SU-DHL-6 (cell line): Measurements from ENCODE around the gene SPAST.

Source experiments
- H2AFZ ChIP-seq: fragments of 200-600 bp; sonication (generic); 2 replicates; pipeline ENCODE4 v1.6.1; 2014; ENCODE audit warnings: low read depth, mild to moderate bottlenecking, moderate library complexity, mixed read lengths, antibody characterized with exemption, low read length; ENCODE audit not compliant: severe bottlenecking
- H3F3A ChIP-seq: fragments of 200-600 bp; shearing (Covaris generic); 2 replicates; pipeline ENCODE4 v1.6.0; 2016; ENCODE audit warnings: antibody characterized with exemption, mild to moderate bottlenecking; ENCODE audit not compliant: insufficient read depth
- H3K27ac ChIP-seq: fragments of 200-600 bp; sonication (generic); 2 replicates; pipeline ENCODE4 v1.5.1; 2016; ENCODE audit warnings: low read depth, mild to moderate bottlenecking, low read length, moderate library complexity, mixed read lengths
- H3K27me3 ChIP-seq: fragments of 200-600 bp; sonication (generic), shearing (Covaris generic); 2 replicates; pipeline ENCODE4 v1.6.0; 2014; ENCODE audit warnings: mild to moderate bottlenecking, low read length
- H3K36me3 ChIP-seq: fragments of 200-600 bp; sonication (generic); 2 replicates; pipeline ENCODE4 v1.6.1; 2014; ENCODE audit warnings: mild to moderate bottlenecking, low read length, mixed read lengths
- H3K4me2 ChIP-seq: fragments of 300-600, 200-600 bp; shearing (Covaris generic), sonication (generic); 2 replicates; pipeline ENCODE4 v1.6.0; 2014; ENCODE audit warnings: low read length, low read depth, mild to moderate bottlenecking; ENCODE audit not compliant: poor library complexity, severe bottlenecking
- H3K4me3 ChIP-seq: fragments of 200-600 bp; sonication (generic); 2 replicates; pipeline ENCODE4 v1.5.1; 2014; ENCODE audit warnings: antibody characterized with exemption, low read length, mild to moderate bottlenecking, mixed read lengths; ENCODE audit not compliant: insufficient read depth, poor library complexity, severe bottlenecking
- H3K79me2 ChIP-seq: fragments of 200-600 bp; sonication (generic); 2 replicates; pipeline ENCODE4 v1.6.1; 2014; ENCODE audit warnings: mild to moderate bottlenecking, low read length, moderate library complexity; ENCODE audit not compliant: insufficient read depth
- H3K9ac ChIP-seq: fragments of 200-600 bp; sonication (generic); 2 replicates; pipeline ENCODE4 v1.7.0; 2014; ENCODE audit warnings: mild to moderate bottlenecking, low read length
- H3K9me2 ChIP-seq: fragments of 200-600 bp; sonication (generic); replicated peaks from 2 replicates; pipeline ENCODE4 v1.6.1; 2014; ENCODE audit warnings: low read length; ENCODE audit not compliant: insufficient read depth
- H3K9me3 ChIP-seq: fragments of 200-600 bp; sonication (generic); 2 replicates; pipeline ENCODE4 v1.6.1; 2014; ENCODE audit warnings: low read length, mixed read lengths; ENCODE audit not compliant: insufficient read depth
- H4K20me1 ChIP-seq: fragments of 200-600 bp; sonication (generic); 2 replicates; pipeline ENCODE4 v1.6.1; 2014; ENCODE audit warnings: low read depth, mild to moderate bottlenecking, antibody characterized with exemption, low read length, moderate library complexity, mixed read lengths
- CTCF ChIP-seq: fragments of 200-600 bp; sonication (generic); IDR thresholded peaks from one replicate; pipeline ENCODE4 v1.5.1; 2017; ENCODE audit warnings: antibody characterized with exemption, mild to moderate bottlenecking, low read length, moderate library complexity; ENCODE audit not compliant: insufficient read depth, poor library complexity, severe bottlenecking
- EZH2phosphoT487 ChIP-seq: fragments of 200-600 bp; sonication (generic), shearing (Covaris generic); conservative IDR thresholded peaks from 2 replicates; pipeline ENCODE4 v1.6.1; 2018; ENCODE audit warnings: mild to moderate bottlenecking, antibody characterized with exemption, low read length, moderate library complexity, mixed read lengths

Gene SPAST

GRCh38 chr2:32124660-32125059 lies 61.3 kb downstream of the SPAST start:
- Histone ChIP-seq H3K27ac (no peak overlapping the region), H3K79me2 (no peaks in the 10 kb centered on the region), H3K9ac (no peak overlapping the region), H3F3A (no peaks in the 10 kb centered on the region), H2AFZ (no peak overlapping the region), H4K20me1 (no peaks in the 10 kb centered on the region; the same call in 1 of the 2 replicates), H3K36me3 (peaks cover 4% of the 10 kb centered on the region; the same call in 1 of the 2 replicates), H3K27me3 (no peaks in the 10 kb centered on the region), H3K4me2 (no peak overlapping the region), H3K4me3 (no peak overlapping the region), H3K9me3 (no peaks in the 10 kb centered on the region), H3K9me2 (no peaks in the 10 kb centered on the region)
- TF ChIP-seq EZH2phosphoT487 = no peak
- no peak for TF ChIP-seq CTCF

GRCh38 chr2:32128636-32129035 lies 65.3 kb downstream of the SPAST start:
- H3K79me2 ChIP-seq = no peaks in the 10 kb centered on the region
- no peaks in the 10 kb centered on the region for H4K20me1 ChIP-seq
- H3K27ac ChIP-seq = no peak overlapping the region
- TF ChIP-seq EZH2phosphoT487 (no peak), CTCF (no peak)
- H3K36me3 ChIP-seq = peaks cover 4% of the 10 kb centered on the region; the same call in 1 of the 2 replicates
- H3K4me2 ChIP-seq = no peak overlapping the region
- H3K4me3 ChIP-seq = no peak overlapping the region
- no peak overlapping the region for H3K9ac ChIP-seq
- H3K9me3 ChIP-seq = no peaks in the 10 kb centered on the region
- H3K9me2 ChIP-seq = no peaks in the 10 kb centered on the region
- H3F3A ChIP-seq = peaks cover 6% of the 10 kb centered on the region; the same call in 1 of the 2 replicates
- no peaks in the 10 kb centered on the region for H3K27me3 ChIP-seq
- H2AFZ ChIP-seq = no peak overlapping the region

- Histone ChIP-seq H3K4me2 (no peak overlapping the region), H4K20me1 (no peaks in the 10 kb centered on the region), H2AFZ (no peak overlapping the region), H3K27me3 (no peaks in the 10 kb centered on the region), H3K27ac (no peak overlapping the region), H3K9me3 (no peaks in the 10 kb centered on the region), H3K36me3 (peaks cover 4% of the 10 kb centered on the region; the same call in 1 of the 2 replicates), H3K9me2 (no peaks in the 10 kb centered on the region), H3K9ac (no peak overlapping the region), H3K4me3 (no peak overlapping the region), H3K79me2 (no peaks in the 10 kb centered on the region), H3F3A (peaks cover 7% of the 10 kb centered on the region; the same call in 1 of the 2 replicates)
- TF ChIP-seq CTCF = no peak
- TF ChIP-seq EZH2phosphoT487 = no peak
Measured at GRCh38 chr2:32129086-32129485, 65.7 kb downstream of the SPAST start.

- Histone ChIP-seq H4K20me1 (no peaks in the 10 kb centered on the region), H3K9me2 (no peaks in the 10 kb centered on the region), H3F3A (peaks cover 10% of the 10 kb centered on the region; the same call in 1 of the 2 replicates), H3K36me3 (peaks cover 6% of the 10 kb centered on the region; the same call in 1 of the 2 replicates), H3K4me3 (no peak overlapping the region), H3K27ac (no peak overlapping the region), H3K27me3 (no peaks in the 10 kb centered on the region), H3K79me2 (no peaks in the 10 kb centered on the region), H3K4me2 (no peak overlapping the region), H3K9me3 (no peaks in the 10 kb centered on the region), H2AFZ (no peak overlapping the region), H3K9ac (no peak overlapping the region)
- TF ChIP-seq CTCF (peak; percentile 33), EZH2phosphoT487 (no peak)
Measured at GRCh38 chr2:32135409-32135808, 72.1 kb downstream of the SPAST start.
